Trophoblast cell (in vitro differentiated cells and primary cell): ENCODE data around the gene DGCR2.

Experiments
- DNase-seq, 2 donors: peaks; one replicate each; pipeline ENCODE4 v3.0.0-alpha.2; 2016
- H2AFZ ChIP-seq: 2 replicates; pipeline ENCODE4 v1.6.1; 2013; ENCODE audit warnings: low read length, moderate library complexity, mild to moderate bottlenecking; ENCODE audit not compliant: insufficient read depth, poor library complexity
- H2AK5ac ChIP-seq: 2 replicates; pipeline ENCODE4 v1.6.1; 2013; ENCODE audit warnings: mild to moderate bottlenecking, low read length
- H2BK120ac ChIP-seq: 2 replicates; pipeline ENCODE4 v1.6.1; 2013; ENCODE audit warnings: low read length, mild to moderate bottlenecking, moderate library complexity; ENCODE audit not compliant: insufficient read depth, poor library complexity
- H2BK12ac ChIP-seq: 2 replicates; pipeline ENCODE4 v1.6.1; 2013; ENCODE audit warnings: mild to moderate bottlenecking, low read length, moderate library complexity
- H2BK5ac ChIP-seq: 2 replicates; pipeline ENCODE4 v1.6.1; 2013; ENCODE audit warnings: low read length, low read depth, moderate library complexity, mild to moderate bottlenecking; ENCODE audit not compliant: poor library complexity
- H3K14ac ChIP-seq: 2 replicates; pipeline ENCODE4 v1.6.1; 2013; ENCODE audit warnings: mild to moderate bottlenecking, low read length
- H3K18ac ChIP-seq: 2 replicates; pipeline ENCODE4 v1.6.1; 2013; ENCODE audit warnings: mild to moderate bottlenecking, low read length
- H3K23ac ChIP-seq: 2 replicates; pipeline ENCODE4 v1.6.1; 2013; ENCODE audit warnings: low read length
- H3K27ac ChIP-seq: 2 replicates; pipeline ENCODE4 v1.5.1; 2013; ENCODE audit warnings: low read depth, mild to moderate bottlenecking, inconsistent platforms, low read length, moderate library complexity
- H3K27me3 ChIP-seq: 2 replicates; pipeline ENCODE4 v1.6.1; 2013; ENCODE audit warnings: inconsistent platforms, mild to moderate bottlenecking, low read length, moderate library complexity; ENCODE audit not compliant: insufficient read depth
- H3K36me3 ChIP-seq, 2 experiments: 1 replicate in 1 of 2; 2 replicates in 1 of 2; pipeline ENCODE4 v1.6.1; 2013; ENCODE audit warnings: low read length in 2 of 2, mild to moderate bottlenecking in 2 of 2, moderate library complexity in 1 of 2; ENCODE audit not compliant: insufficient read depth in 2 of 2, control insufficient read depth in 1 of 2
- H3K4ac ChIP-seq: 2 replicates; pipeline ENCODE4 v1.6.1; 2013; ENCODE audit warnings: low read depth, mild to moderate bottlenecking, low read length, moderate library complexity
- H3K4me1 ChIP-seq, 2 experiments: 1 replicate in 1 of 2; 2 replicates in 1 of 2; pipeline ENCODE4 v1.6.1; 2013; ENCODE audit warnings: low read length in 2 of 2, mild to moderate bottlenecking in 2 of 2, moderate library complexity in 1 of 2; ENCODE audit not compliant: insufficient read depth in 2 of 2, control insufficient read depth in 1 of 2
- H3K4me2 ChIP-seq: 2 replicates; pipeline ENCODE4 v1.6.1; 2013; ENCODE audit warnings: inconsistent platforms, mild to moderate bottlenecking, low read length, moderate library complexity
- H3K4me3 ChIP-seq: 2 replicates; pipeline ENCODE4 v1.5.1; 2013; ENCODE audit warnings: mild to moderate bottlenecking, low read depth, low read length, inconsistent platforms
- H3K79me1 ChIP-seq: one replicate; pipeline ENCODE4 v1.6.1; 2013; ENCODE audit warnings: low read length
- H3K79me2 ChIP-seq: 2 replicates; pipeline ENCODE4 v1.6.1; 2013; ENCODE audit warnings: low read length, mild to moderate bottlenecking; ENCODE audit not compliant: control insufficient read depth, insufficient read depth, poor library complexity
- H3K9ac ChIP-seq: 2 replicates; pipeline ENCODE4 v1.6.1; 2013; ENCODE audit warnings: mild to moderate bottlenecking, low read length
- H3K9me3 ChIP-seq: 2 replicates; pipeline ENCODE4 v1.6.1; 2013; ENCODE audit warnings: low read depth, mild to moderate bottlenecking, control low read depth, inconsistent platforms, low read length; ENCODE audit not compliant: insufficient read depth
- H4K12ac ChIP-seq: 2 replicates; pipeline ENCODE4 v1.6.1; 2013; ENCODE audit warnings: low read depth, mild to moderate bottlenecking, low read length, moderate library complexity
- H4K8ac ChIP-seq: 2 replicates; pipeline ENCODE4 v1.6.1; 2013; ENCODE audit warnings: low read depth, mild to moderate bottlenecking, low read length, moderate library complexity
- H4K91ac ChIP-seq: one replicate; pipeline ENCODE4 v1.6.1; 2013; ENCODE audit warnings: low read depth, mild to moderate bottlenecking, low read length, moderate library complexity
- WGBS: extraction: QIAGEN DNeasy Blood & Tissue Kit; methylation state at CpG from one replicate; pipeline ENCODE4 v1.1.7; 2013; ENCODE audit warnings: missing lambda C conversion rate; ENCODE audit not compliant: insufficient read length, insufficient coverage; ENCODE audit errors: extremely low coverage; 5-methylcytosine and 5-hydroxymethylcytosine counted together

DGCR2 gene

GRCh38 chr22:19150482-19151328, 28.5 kb upstream of the DGCR2 start:
- no peak overlapping the region for H3K4me2 ChIP-seq
- H3K79me2 ChIP-seq = no peaks in the 10 kb centered on the region
- H3K36me3 ChIP-seq = no peaks in the 10 kb centered on the region
- DNase-seq = no peak
- no peak overlapping the region for H3K27ac ChIP-seq
- no peak overlapping the region for H2BK12ac ChIP-seq
- no peak overlapping the region for H3K14ac ChIP-seq
- H2BK120ac ChIP-seq = no peak overlapping the region
- H2AFZ ChIP-seq = no peak overlapping the region
- H3K9ac ChIP-seq = no peak overlapping the region
- H3K79me1 ChIP-seq = no peaks in the 10 kb centered on the region
- no peak overlapping the region for H4K8ac ChIP-seq
- H3K27me3 ChIP-seq = peaks cover 62% of the 10 kb centered on the region
- no peak overlapping the region for H3K18ac ChIP-seq
- H3K4me1 ChIP-seq = peaks cover 0 to 5% of the 10 kb centered on the region in 2 experiments
- no peak overlapping the region for H2AK5ac ChIP-seq
- H3K4me3 ChIP-seq = no peak overlapping the region
- H4K12ac ChIP-seq = no peak overlapping the region
- H4K91ac ChIP-seq = no peak overlapping the region
- H2BK5ac ChIP-seq = no peak overlapping the region
- H3K4ac ChIP-seq = no peak overlapping the region
- H3K9me3 ChIP-seq = peaks cover 22% of the 10 kb centered on the region
- no CpG with 5 or more reads among the region's 68 CpGs for WGBS
- H3K23ac ChIP-seq = peak overlapping the region; percentile 21

GRCh38 chr22:19149991-19150390, 27.8 kb upstream of the DGCR2 start, which contains the start of gene GSC2:
GSC2 (minus strand) TSS chr22:19150292; CDS start chr22:19150283, 9 bp downstream.
- Histone ChIP-seq H2BK5ac (no peak within 1 kb of the TSS), H3K27ac (no peak within 1 kb of the TSS), H3K4me2 (peak within 1 kb of the TSS; percentile 42), H3K14ac (no peak within 1 kb of the TSS), H3K4ac (no peak within 1 kb of the TSS), H2BK12ac (no peak within 1 kb of the TSS), H3K27me3 (peaks cover 62% of the 10 kb centered on the region), H3K79me1 (no peaks in the 10 kb centered on the region), H3K23ac (peak within 1 kb of the TSS; percentile 21), H4K12ac (no peak within 1 kb of the TSS), H2AK5ac (no peak within 1 kb of the TSS), H4K91ac (no peak within 1 kb of the TSS), H2AFZ (no peak within 1 kb of the TSS), H3K79me2 (no peaks in the 10 kb centered on the region), H4K8ac (no peak within 1 kb of the TSS), H2BK120ac (no peak within 1 kb of the TSS), H3K36me3 (no peaks in the 10 kb centered on the region), H3K9me3 (peaks cover 22% of the 10 kb centered on the region), H3K9ac (no peak within 1 kb of the TSS), H3K18ac (no peak within 1 kb of the TSS), H3K4me1 (peaks cover 0 to 5% of the 10 kb centered on the region in 2 experiments), H3K4me3 (no peak within 1 kb of the TSS)
- no CpG with 5 or more reads among the region's 59 CpGs for WGBS
- DNase-seq = no peak

GRCh38 chr22:19149047-19149883, 27.1 kb upstream of the DGCR2 start:
- DNase-seq = peak in 1 of 2 donors; percentile 40
- no peak overlapping the region for H3K4ac ChIP-seq
- no peak overlapping the region for H4K8ac ChIP-seq
- no peaks in the 10 kb centered on the region for H3K79me1 ChIP-seq
- no peak overlapping the region for H2AFZ ChIP-seq
- no CpG with 5 or more reads among the region's 92 CpGs for WGBS
- H2BK12ac ChIP-seq = no peak overlapping the region
- no peak overlapping the region for H2BK120ac ChIP-seq
- H3K14ac ChIP-seq = no peak overlapping the region
- no peak overlapping the region for H3K4me3 ChIP-seq
- H3K9me3 ChIP-seq = peaks cover 22% of the 10 kb centered on the region
- no peak overlapping the region for H3K27ac ChIP-seq
- no peak overlapping the region for H2BK5ac ChIP-seq
- no peak overlapping the region for H3K23ac ChIP-seq
- H4K91ac ChIP-seq = no peak overlapping the region
- H3K4me1 ChIP-seq = peaks cover 0 to 5% of the 10 kb centered on the region in 2 experiments
- H4K12ac ChIP-seq = no peak overlapping the region
- no peaks in the 10 kb centered on the region for H3K79me2 ChIP-seq
- H3K36me3 ChIP-seq = no peaks in the 10 kb centered on the region
- no peak overlapping the region for H3K9ac ChIP-seq
- peak overlapping the region; percentile 42 for H3K4me2 ChIP-seq
- H3K18ac ChIP-seq = no peak overlapping the region
- H2AK5ac ChIP-seq = no peak overlapping the region
- H3K27me3 ChIP-seq = peaks cover 62% of the 10 kb centered on the region

DNA sequence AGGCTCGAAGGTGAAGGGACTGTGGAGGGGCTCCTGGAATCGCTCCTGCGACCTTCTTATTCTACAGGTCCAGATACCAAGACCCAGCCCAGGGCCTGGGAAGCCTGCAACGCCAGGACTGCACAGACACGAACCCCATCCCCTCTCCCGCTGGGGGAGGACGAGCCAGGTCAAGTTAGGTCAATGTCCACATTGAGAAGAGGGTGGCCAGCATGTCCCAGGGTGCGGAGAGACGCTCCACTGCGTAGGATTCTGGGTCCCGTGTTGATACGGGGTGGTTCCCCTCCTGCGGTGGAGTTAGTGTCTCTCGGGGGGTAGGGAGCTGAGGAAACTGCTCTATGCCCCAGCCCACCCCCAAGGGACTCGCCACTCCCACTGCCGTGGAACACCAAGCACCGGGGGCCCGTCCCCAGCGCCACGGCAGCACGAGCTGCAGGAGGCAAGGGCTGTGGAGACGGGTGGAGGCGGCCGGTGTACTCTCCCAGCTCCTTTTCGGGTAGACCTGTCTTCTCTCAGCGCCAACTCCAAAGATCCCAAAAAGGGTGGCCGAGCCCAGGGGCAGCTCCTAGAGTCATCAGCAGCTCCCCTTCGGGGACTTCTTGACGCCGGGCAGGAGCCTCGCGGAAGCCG, 26.3 kb upstream of the DGCR2 start:
- peaks cover 62% of the 10 kb centered on the region for H3K27me3 ChIP-seq
- no peak overlapping the region for H2AK5ac ChIP-seq
- H2AFZ ChIP-seq = no peak overlapping the region
- no peak overlapping the region for H3K9ac ChIP-seq
- H4K91ac ChIP-seq = no peak overlapping the region
- DNase-seq = no peak
- peaks cover 22% of the 10 kb centered on the region for H3K9me3 ChIP-seq
- no peak overlapping the region for H3K4me2 ChIP-seq
- no peaks in the 10 kb centered on the region for H3K79me1 ChIP-seq
- H3K4me1 ChIP-seq = peaks cover 3 to 9% of the 10 kb centered on the region in 2 experiments
- no peak overlapping the region for H4K8ac ChIP-seq
- no peak overlapping the region for H3K23ac ChIP-seq
- no peak overlapping the region for H2BK5ac ChIP-seq
- WGBS = no CpG with 5 or more reads among the region's 33 CpGs
- H3K79me2 ChIP-seq = peaks cover 2% of the 10 kb centered on the region
- no peak overlapping the region for H3K18ac ChIP-seq
- no peak overlapping the region for H3K4ac ChIP-seq
- no peak overlapping the region for H2BK12ac ChIP-seq
- H3K27ac ChIP-seq = no peak overlapping the region
- H3K36me3 ChIP-seq = no peaks in the 10 kb centered on the region
- no peak overlapping the region for H4K12ac ChIP-seq
- H2BK120ac ChIP-seq = no peak overlapping the region
- no peak overlapping the region for H3K14ac ChIP-seq
- no peak overlapping the region for H3K4me3 ChIP-seq
